K562 (cell line): ENCODE data around the gene RNF215. TPM values are rescaled to one million over a fixed set of nuclear protein-coding genes. Genes with fewer than 3 reads are reported as not detected.

ENCODE experiments used
- FOXP1 ChIP-seq: sonication (generic); formaldehyde crosslinking; IDR thresholded peaks from 2 replicates; pipeline ENCODE4 v1.8.0; 2022; ENCODE audit warnings: mild to moderate bottlenecking, missing genetic modification reagents
- PHF20 ChIP-seq: fragments of 450-650 bp; IDR thresholded peaks from 2 replicates; pipeline ENCODE4 v1.6.1; 2018; ENCODE audit not compliant: partially characterized antibody
- RBFOX2 ChIP-seq: fragments of 200-400 bp; formaldehyde crosslinking; IDR thresholded peaks from 2 replicates; pipeline ENCODE4 v1.6.1; 2017; ENCODE audit warnings: low read depth, mild to moderate bottlenecking, low read length, moderate library complexity
- ZBTB1 ChIP-seq: sonication (generic); formaldehyde crosslinking; IDR thresholded peaks from 2 replicates; pipeline ENCODE4 v1.8.1; 2023; ENCODE audit warnings: missing genetic modification reagents, low read depth, mild to moderate bottlenecking, borderline replicate concordance
- ZNF444 ChIP-seq: fragments of 250-450 bp; sonication (Bioruptor Pico); IDR thresholded peaks from 2 replicates; pipeline ENCODE4 v1.4.0; 2020; ENCODE audit warnings: mild to moderate bottlenecking, moderate library complexity
- ZNF584 ChIP-seq: fragments of 200-800 bp; sonication (Bioruptor generic); IDR thresholded peaks from 2 replicates; pipeline ENCODE4 v1.6.1; 2016; ENCODE audit warnings: low read depth, mild to moderate bottlenecking, missing genetic modification characterization, missing compliant biosample characterization
- ZSCAN32 ChIP-seq: fragments of 450-650 bp; formaldehyde crosslinking; IDR thresholded peaks from 2 replicates; pipeline ENCODE4 v1.4.0; 2020; ENCODE audit warnings: mild to moderate bottlenecking, moderate library complexity
- polyA plus RNA-seq, 8 experiments: library from polyadenylated mRNA; depleted of rRNA in 4 of 8; stranded (reverse) in 5 of 8; unstranded in 3 of 8; fragments of >200 nt; fragmentation: Nextera tagmentation in 2 of 8; fragmentation: Illumina TruSeq in 1 of 8; extraction: Ambion mirVana in 2 of 8; extraction: Trizol in 1 of 8; gene quantifications; 2 replicates each; pipeline versions ENCODE4 v1.2.1 to v1.2.3, GENCODE V29; 2011 to 2014; ENCODE audit warnings: inconsistent platforms in 1 of 8, missing spikeins in 1 of 8
- total RNA-seq, 7 experiments: library from RNA; depleted of rRNA in 6 of 7; stranded (reverse); fragments of >200 nt in 6 of 7; fragmentation: Illumina TruSeq in 2 of 7; extraction: Trizol in 2 of 7; gene quantifications; 2 replicates each; pipeline versions ENCODE4 v1.2.1 to v1.2.3, GENCODE V29; 2011 to 2021; ENCODE audit warnings: low replicate concordance in 1 of 7
- TF ChIP-seq, protein P1 (sequence below): sonication (generic); formaldehyde crosslinking; IDR thresholded peaks from 2 replicates; pipeline ENCODE4 v1.8.0; 2023; ENCODE audit warnings: mild to moderate bottlenecking, missing genetic modification reagents
- TF ChIP-seq, protein P2 (sequence below): fragments of 250-450 bp; sonication (Bioruptor Pico); IDR thresholded peaks from 2 replicates; pipeline ENCODE4 v1.8.0; 2022; ENCODE audit warnings: moderate library complexity, mild to moderate bottlenecking, inconsistent platforms
- TF ChIP-seq, protein P3 (sequence below), 2 experiments: fragments of 450-650 bp in 1 of 2; IDR thresholded peaks; 2 replicates each; pipeline ENCODE4 v1.6.1; 2011 to 2017; ENCODE audit warnings: low read depth in 2 of 2, antibody characterized with exemption in 1 of 2, borderline replicate concordance in 1 of 2, low read length in 1 of 2, mild to moderate bottlenecking in 1 of 2, mixed read lengths in 1 of 2; ENCODE audit not compliant: control insufficient read depth in 1 of 2

Gene RNF215
- total and polyA plus RNA-seq, 9 of the 15 experiments (the other 6 are each of a cell fraction or from before 2014, with no cell fraction given), result 0.08 to 9.8 (median 2.7) TPM

DNA sequence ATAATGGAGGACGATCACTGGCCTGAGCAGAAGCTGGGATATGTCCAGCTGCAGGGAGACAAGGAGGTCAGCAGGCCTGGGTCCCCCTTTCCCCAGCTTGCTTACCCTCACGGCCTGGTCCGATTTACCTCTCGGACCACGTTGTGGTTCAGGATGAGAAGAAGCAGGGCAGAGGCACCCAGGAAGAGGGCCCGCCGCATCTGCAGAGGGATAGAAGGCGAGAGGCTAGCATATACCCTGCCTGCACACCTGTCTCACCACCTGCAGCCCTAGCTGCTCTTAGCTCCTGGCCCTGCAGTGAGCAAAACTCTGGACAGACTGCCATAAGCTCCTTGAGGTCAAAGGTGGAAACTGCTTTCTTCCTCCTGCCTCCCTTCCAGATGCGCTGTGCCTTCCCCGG, 1.3 kb downstream of the RNF215 start (continued):
- TF ChIP-seq, protein P1, sequence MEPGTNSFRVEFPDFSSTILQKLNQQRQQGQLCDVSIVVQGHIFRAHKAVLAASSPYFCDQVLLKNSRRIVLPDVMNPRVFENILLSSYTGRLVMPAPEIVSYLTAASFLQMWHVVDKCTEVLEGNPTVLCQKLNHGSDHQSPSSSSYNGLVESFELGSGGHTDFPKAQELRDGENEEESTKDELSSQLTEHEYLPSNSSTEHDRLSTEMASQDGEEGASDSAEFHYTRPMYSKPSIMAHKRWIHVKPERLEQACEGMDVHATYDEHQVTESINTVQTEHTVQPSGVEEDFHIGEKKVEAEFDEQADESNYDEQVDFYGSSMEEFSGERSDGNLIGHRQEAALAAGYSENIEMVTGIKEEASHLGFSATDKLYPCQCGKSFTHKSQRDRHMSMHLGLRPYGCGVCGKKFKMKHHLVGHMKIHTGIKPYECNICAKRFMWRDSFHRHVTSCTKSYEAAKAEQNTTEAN (CRISPR knock-in tag), result no peak
- no peak for TF ChIP-seq ZNF584 (CRISPR knock-in tag)
- no peak for TF ChIP-seq FOXP1 (CRISPR knock-in tag)
- TF ChIP-seq ZNF444 (CRISPR knock-in tag), result no peak
- TF ChIP-seq ZSCAN32 (CRISPR knock-in tag), result no peak
- TF ChIP-seq PHF20, result no peak
- no peak for TF ChIP-seq ZBTB1 (CRISPR knock-in tag)
- TF ChIP-seq, protein P2, sequence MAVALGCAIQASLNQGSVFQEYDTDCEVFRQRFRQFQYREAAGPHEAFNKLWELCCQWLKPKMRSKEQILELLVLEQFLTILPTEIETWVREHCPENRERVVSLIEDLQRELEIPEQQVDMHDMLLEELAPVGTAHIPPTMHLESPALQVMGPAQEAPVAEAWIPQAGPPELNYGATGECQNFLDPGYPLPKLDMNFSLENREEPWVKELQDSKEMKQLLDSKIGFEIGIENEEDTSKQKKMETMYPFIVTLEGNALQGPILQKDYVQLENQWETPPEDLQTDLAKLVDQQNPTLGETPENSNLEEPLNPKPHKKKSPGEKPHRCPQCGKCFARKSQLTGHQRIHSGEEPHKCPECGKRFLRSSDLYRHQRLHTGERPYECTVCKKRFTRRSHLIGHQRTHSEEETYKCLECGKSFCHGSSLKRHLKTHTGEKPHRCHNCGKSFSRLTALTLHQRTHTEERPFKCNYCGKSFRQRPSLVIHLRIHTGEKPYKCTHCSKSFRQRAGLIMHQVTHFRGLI, result no peak
- TF ChIP-seq, protein P3, sequence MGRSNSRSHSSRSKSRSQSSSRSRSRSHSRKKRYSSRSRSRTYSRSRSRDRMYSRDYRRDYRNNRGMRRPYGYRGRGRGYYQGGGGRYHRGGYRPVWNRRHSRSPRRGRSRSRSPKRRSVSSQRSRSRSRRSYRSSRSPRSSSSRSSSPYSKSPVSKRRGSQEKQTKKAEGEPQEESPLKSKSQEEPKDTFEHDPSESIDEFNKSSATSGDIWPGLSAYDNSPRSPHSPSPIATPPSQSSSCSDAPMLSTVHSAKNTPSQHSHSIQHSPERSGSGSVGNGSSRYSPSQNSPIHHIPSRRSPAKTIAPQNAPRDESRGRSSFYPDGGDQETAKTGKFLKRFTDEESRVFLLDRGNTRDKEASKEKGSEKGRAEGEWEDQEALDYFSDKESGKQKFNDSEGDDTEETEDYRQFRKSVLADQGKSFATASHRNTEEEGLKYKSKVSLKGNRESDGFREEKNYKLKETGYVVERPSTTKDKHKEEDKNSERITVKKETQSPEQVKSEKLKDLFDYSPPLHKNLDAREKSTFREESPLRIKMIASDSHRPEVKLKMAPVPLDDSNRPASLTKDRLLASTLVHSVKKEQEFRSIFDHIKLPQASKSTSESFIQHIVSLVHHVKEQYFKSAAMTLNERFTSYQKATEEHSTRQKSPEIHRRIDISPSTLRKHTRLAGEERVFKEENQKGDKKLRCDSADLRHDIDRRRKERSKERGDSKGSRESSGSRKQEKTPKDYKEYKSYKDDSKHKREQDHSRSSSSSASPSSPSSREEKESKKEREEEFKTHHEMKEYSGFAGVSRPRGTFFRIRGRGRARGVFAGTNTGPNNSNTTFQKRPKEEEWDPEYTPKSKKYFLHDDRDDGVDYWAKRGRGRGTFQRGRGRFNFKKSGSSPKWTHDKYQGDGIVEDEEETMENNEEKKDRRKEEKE (IDR thresholded peaks at IDR 0.05; ENCODE audit: borderline replicate concordance in 1 of 2, control insufficient read depth in 1 of 2, low read depth in 2 of 2, low read length in 1 of 2), result no peak
- TF ChIP-seq RBFOX2, result no peak
